IMR-90 (cell line): ENCODE measurements around the gene SERBP1.

Experiments used
- CEBPB ChIP-seq: IDR thresholded peaks from 2 replicates; pipeline ENCODE4 v1.6.1; 2012; ENCODE audit warnings: low read depth, low read length, improper control_type of control experiment
- CHD1 ChIP-seq: IDR thresholded peaks from 2 replicates; pipeline ENCODE4 v1.6.1; 2012; ENCODE audit warnings: low read depth, low read length, improper control_type of control experiment
- POLR2A ChIP-seq: IDR thresholded peaks from 2 replicates; pipeline ENCODE4 v1.6.1; 2012; ENCODE audit warnings: mild to moderate bottlenecking, low read depth, low read length
- RAD21 ChIP-seq: IDR thresholded peaks from 2 replicates; pipeline ENCODE4 v1.6.1; 2012; ENCODE audit warnings: low read length, improper control_type of control experiment
- TF ChIP-seq, protein P1 (sequence below): conservative IDR thresholded peaks from 2 replicates; pipeline ENCODE4 v1.5.1; 2012; ENCODE audit warnings: mild to moderate bottlenecking, low read depth, low read length, improper control_type of control experiment
- TF ChIP-seq, protein P2 (sequence below): fragments of 150-350 bp; IDR thresholded peaks from 2 replicates; pipeline ENCODE4 v1.6.1; 2017; ENCODE audit warnings: mild to moderate bottlenecking, antibody characterized with exemption, low read length, low read depth

DNA sequence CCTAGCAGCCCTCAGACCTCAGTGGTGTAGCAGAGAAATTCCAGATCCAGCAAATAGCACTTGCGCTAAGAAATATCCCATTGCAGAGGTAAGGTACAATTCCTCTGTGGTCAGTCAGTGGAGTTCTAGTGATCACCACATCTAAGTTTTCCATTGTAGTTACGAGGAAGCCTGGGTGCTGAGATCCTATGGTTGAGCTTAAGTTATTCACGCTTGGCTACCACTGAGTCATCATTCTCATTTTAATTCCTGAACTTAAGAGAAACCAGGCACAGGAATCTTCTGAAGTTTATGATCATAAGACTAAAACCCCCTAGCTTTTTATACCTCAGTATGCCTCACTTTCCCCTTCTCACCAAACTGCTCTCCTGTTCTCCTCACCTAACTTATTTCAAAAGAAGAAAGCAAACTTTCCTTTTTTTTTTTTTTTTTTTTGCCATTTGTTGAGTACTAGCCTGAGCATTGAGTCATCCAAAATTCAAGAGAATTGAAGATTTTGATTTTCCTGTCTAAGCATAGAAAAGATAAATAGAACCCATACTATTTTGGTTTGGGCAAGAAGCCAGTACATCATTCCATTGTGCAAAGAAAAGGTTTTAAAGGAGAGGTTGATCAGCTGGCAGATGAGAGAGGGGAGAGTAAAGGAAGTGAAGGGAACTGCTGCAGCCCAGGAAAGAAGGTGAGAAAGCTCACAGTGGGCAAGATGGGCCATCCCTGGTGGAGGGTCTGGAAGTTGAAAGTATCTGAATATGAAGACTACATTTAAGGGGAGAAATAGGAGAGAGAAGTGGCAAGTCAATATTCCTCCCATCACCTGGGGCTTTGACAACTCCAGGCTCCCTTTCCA lies 39.9 kb downstream of the SERBP1 start:
- TF ChIP-seq, protein P1, sequence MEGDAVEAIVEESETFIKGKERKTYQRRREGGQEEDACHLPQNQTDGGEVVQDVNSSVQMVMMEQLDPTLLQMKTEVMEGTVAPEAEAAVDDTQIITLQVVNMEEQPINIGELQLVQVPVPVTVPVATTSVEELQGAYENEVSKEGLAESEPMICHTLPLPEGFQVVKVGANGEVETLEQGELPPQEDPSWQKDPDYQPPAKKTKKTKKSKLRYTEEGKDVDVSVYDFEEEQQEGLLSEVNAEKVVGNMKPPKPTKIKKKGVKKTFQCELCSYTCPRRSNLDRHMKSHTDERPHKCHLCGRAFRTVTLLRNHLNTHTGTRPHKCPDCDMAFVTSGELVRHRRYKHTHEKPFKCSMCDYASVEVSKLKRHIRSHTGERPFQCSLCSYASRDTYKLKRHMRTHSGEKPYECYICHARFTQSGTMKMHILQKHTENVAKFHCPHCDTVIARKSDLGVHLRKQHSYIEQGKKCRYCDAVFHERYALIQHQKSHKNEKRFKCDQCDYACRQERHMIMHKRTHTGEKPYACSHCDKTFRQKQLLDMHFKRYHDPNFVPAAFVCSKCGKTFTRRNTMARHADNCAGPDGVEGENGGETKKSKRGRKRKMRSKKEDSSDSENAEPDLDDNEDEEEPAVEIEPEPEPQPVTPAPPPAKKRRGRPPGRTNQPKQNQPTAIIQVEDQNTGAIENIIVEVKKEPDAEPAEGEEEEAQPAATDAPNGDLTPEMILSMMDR = no peak
- no peak for TF ChIP-seq POLR2A
- no peak for TF ChIP-seq RAD21
- TF ChIP-seq, protein P2, sequence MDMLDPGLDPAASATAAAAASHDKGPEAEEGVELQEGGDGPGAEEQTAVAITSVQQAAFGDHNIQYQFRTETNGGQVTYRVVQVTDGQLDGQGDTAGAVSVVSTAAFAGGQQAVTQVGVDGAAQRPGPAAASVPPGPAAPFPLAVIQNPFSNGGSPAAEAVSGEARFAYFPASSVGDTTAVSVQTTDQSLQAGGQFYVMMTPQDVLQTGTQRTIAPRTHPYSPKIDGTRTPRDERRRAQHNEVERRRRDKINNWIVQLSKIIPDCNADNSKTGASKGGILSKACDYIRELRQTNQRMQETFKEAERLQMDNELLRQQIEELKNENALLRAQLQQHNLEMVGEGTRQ = no peak
- no peak for TF ChIP-seq CEBPB
- no peak for TF ChIP-seq CHD1
